IMR-90 (cell line): ENCODE measurements around the gene C9orf43.
A peak's percentile ranks its signal among the peaks of the same experiment; 100 is the strongest.

Source experiments
- CEBPB ChIP-seq: IDR thresholded peaks from 2 replicates; pipeline ENCODE4 v1.6.1; 2012; ENCODE audit warnings: low read depth, low read length, improper control_type of control experiment
- CTCF ChIP-seq: conservative IDR thresholded peaks from 2 replicates; pipeline ENCODE4 v1.5.1; 2012; ENCODE audit warnings: mild to moderate bottlenecking, low read depth, low read length, improper control_type of control experiment
- FOS ChIP-seq: fragments of 150-350 bp; IDR thresholded peaks from 2 replicates; pipeline ENCODE4 v1.6.1; 2016; ENCODE audit warnings: low read depth, low read length
- MAFK ChIP-seq: IDR thresholded peaks from 2 replicates; pipeline ENCODE4 v1.6.1; 2012; ENCODE audit warnings: low read depth, low read length, improper control_type of control experiment
- MAZ ChIP-seq: IDR thresholded peaks from 2 replicates; pipeline ENCODE4 v1.6.1; 2012; ENCODE audit warnings: low read depth, mild to moderate bottlenecking, low read length, improper control_type of control experiment, moderate library complexity, borderline replicate concordance
- MXI1 ChIP-seq: IDR thresholded peaks from 2 replicates; pipeline ENCODE4 v1.6.1; 2012; ENCODE audit warnings: low read depth, mild to moderate bottlenecking, low read length, moderate library complexity, borderline replicate concordance
- POLR2A ChIP-seq: IDR thresholded peaks from 2 replicates; pipeline ENCODE4 v1.6.1; 2012; ENCODE audit warnings: mild to moderate bottlenecking, low read depth, low read length
- RAD21 ChIP-seq: IDR thresholded peaks from 2 replicates; pipeline ENCODE4 v1.6.1; 2012; ENCODE audit warnings: low read length, improper control_type of control experiment
- RFX5 ChIP-seq: IDR thresholded peaks from 2 replicates; pipeline ENCODE4 v1.8.0; 2012; ENCODE audit warnings: low read depth, mild to moderate bottlenecking, low read length, moderate library complexity
- SMC3 ChIP-seq: fragments of 150-350 bp; IDR thresholded peaks from 2 replicates; pipeline ENCODE4 v1.6.1; 2016; ENCODE audit warnings: low read depth, mild to moderate bottlenecking, antibody characterized with exemption, low read length, moderate library complexity
- USF2 ChIP-seq: fragments of 150-350 bp; IDR thresholded peaks from 2 replicates; pipeline ENCODE4 v1.6.1; 2017; ENCODE audit warnings: mild to moderate bottlenecking, antibody characterized with exemption, low read length, low read depth

- TF ChIP-seq POLR2A (no peak), CTCF (no peak), RFX5 (no peak), RAD21 (no peak), SMC3 (no peak), USF2 (no peak), MAZ (no peak), CEBPB (peak; percentile 87), MXI1 (no peak), MAFK (no peak), FOS (peak; percentile 53; the same call in 1 of the 2 replicates)
Measured at GRCh38 chr9:113427629-113428028, 17.1 kb downstream of the C9orf43 start.
